Mesodermal cell (in vitro differentiated cells): ENCODE measurements around the gene ZFP36.

Source experiments
- H3K27ac ChIP-seq: 2 replicates; pipeline ENCODE4 v1.7.0; 2013; ENCODE audit warnings: mild to moderate bottlenecking, low read depth, low read length, moderate library complexity; ENCODE audit not compliant: severe bottlenecking
- H3K36me3 ChIP-seq: 2 replicates; pipeline ENCODE4 v1.7.1; 2013; ENCODE audit warnings: mild to moderate bottlenecking, low read length, moderate library complexity; ENCODE audit not compliant: control insufficient read depth, insufficient read depth
- H3K4me1 ChIP-seq: one replicate; pipeline ENCODE4 v1.7.1; 2013; ENCODE audit warnings: mild to moderate bottlenecking, low read length; ENCODE audit not compliant: insufficient read depth, control insufficient read depth, poor library complexity, severe bottlenecking
- H3K4me3 ChIP-seq: 2 replicates; pipeline ENCODE4 v1.7.0; 2013; ENCODE audit warnings: low read length, control low read depth, mild to moderate bottlenecking; ENCODE audit not compliant: insufficient read depth, poor library complexity, severe bottlenecking; ENCODE audit errors: extremely low read depth
- H3K9me3 ChIP-seq: 2 replicates; pipeline ENCODE4 v1.7.1; 2013; ENCODE audit warnings: mild to moderate bottlenecking, low read length, moderate library complexity; ENCODE audit not compliant: control insufficient read depth
- WGBS, 2 experiments: methylation state at CpG; one replicate each; pipeline ENCODE4 v1.1.5; 2013; ENCODE audit warnings: missing lambda C conversion rate in 2 of 2; ENCODE audit not compliant: insufficient coverage in 2 of 2; 5-methylcytosine and 5-hydroxymethylcytosine counted together

Gene ZFP36

GRCh38 chr19:39426170-39426569 is 19.5 kb downstream of the ZFP36 start:
- H3K36me3 ChIP-seq: peaks cover 56% of the 10 kb centered on the region
- no peaks in the 10 kb centered on the region for H3K9me3 ChIP-seq
- peak overlapping the region; percentile 16 for H3K27ac ChIP-seq
- H3K4me3 ChIP-seq: no peak overlapping the region
- peaks cover 27% of the 10 kb centered on the region for H3K4me1 ChIP-seq
- 65 to 78% methylated on average over 3 to 4 of the region's 5 CpGs for WGBS, 2 experiments

- peak overlapping the region; percentile 95 for H3K27ac ChIP-seq
- H3K9me3 ChIP-seq: no peaks in the 10 kb centered on the region
- H3K4me3 ChIP-seq: no peak overlapping the region
- 92 to 93% methylated on average over 10 to 11 of the region's 11 CpGs for WGBS, 2 experiments
- H3K36me3 ChIP-seq: peaks cover 47% of the 10 kb centered on the region
- peaks cover 29% of the 10 kb centered on the region for H3K4me1 ChIP-seq
These were observed 21.1 kb downstream of the ZFP36 start for GRCh38 chr19:39427707-39428106.

GRCh38 chr19:39428283-39429112 is 21.9 kb downstream of the ZFP36 start:
- no peaks in the 10 kb centered on the region for H3K9me3 ChIP-seq
- no peak overlapping the region for H3K4me3 ChIP-seq
- H3K36me3 ChIP-seq: peaks cover 47% of the 10 kb centered on the region
- H3K4me1 ChIP-seq: peaks cover 29% of the 10 kb centered on the region
- peak overlapping the region; percentile 95 for H3K27ac ChIP-seq
- 24 to 34% methylated on average over 15 to 23 of the region's 23 CpGs for WGBS, 2 experiments

- peak overlapping the region; percentile 87 for H3K27ac ChIP-seq
- 83 to 87% methylated on average over 15 to 21 of the region's 25 CpGs for WGBS, 2 experiments
These were observed 24.3 kb downstream of the ZFP36 start for GRCh38 chr19:39430675-39431593.

GRCh38 chr19:39432677-39433025 is 26.0 kb downstream of the ZFP36 start:
- WGBS, 2 experiments: 94 to 95% methylated on average over 7 of the region's 8 CpGs
- H3K9me3 ChIP-seq: no peaks in the 10 kb centered on the region
- H3K36me3 ChIP-seq: peaks cover 33% of the 10 kb centered on the region
- no peak overlapping the region for H3K4me3 ChIP-seq
- peaks cover 38% of the 10 kb centered on the region for H3K4me1 ChIP-seq
- H3K27ac ChIP-seq: no peak overlapping the region

More at GRCh38 chr19:39430675-39431593, 24.3 kb downstream of the ZFP36 start:
- Histone ChIP-seq H3K4me3 (no peak overlapping the region), H3K9me3 (no peaks in the 10 kb centered on the region), H3K4me1 (peaks cover 33% of the 10 kb centered on the region), H3K36me3 (peaks cover 39% of the 10 kb centered on the region)

GRCh38 chr19:39433480-39434079 is 26.9 kb downstream of the ZFP36 start:
- peak overlapping the region; percentile 49 for H3K27ac ChIP-seq
- H3K4me3 ChIP-seq: no peak overlapping the region
- peaks cover 30% of the 10 kb centered on the region for H3K4me1 ChIP-seq
- H3K9me3 ChIP-seq: no peaks in the 10 kb centered on the region
- 92 to 98% methylated on average over 6 to 7 of the region's 8 CpGs for WGBS, 2 experiments
- H3K36me3 ChIP-seq: peaks cover 33% of the 10 kb centered on the region

GRCh38 chr19:39434123-39435076 is 27.8 kb downstream of the ZFP36 start:
- Histone ChIP-seq H3K9me3 (no peaks in the 10 kb centered on the region), H3K27ac (peak overlapping the region; percentile 49), H3K36me3 (peaks cover 33% of the 10 kb centered on the region), H3K4me1 (peaks cover 24% of the 10 kb centered on the region), H3K4me3 (peak overlapping the region; percentile 100)
- 56 to 68% methylated on average over 9 to 10 of the region's 10 CpGs for WGBS, 2 experiments

- H3K27ac ChIP-seq: peak within 1 kb of the TSS; percentile 83
- no peaks in the 10 kb centered on the region for H3K9me3 ChIP-seq
- H3K4me3 ChIP-seq: peak within 1 kb of the TSS; percentile 100
- H3K36me3 ChIP-seq: peaks cover 33% of the 10 kb centered on the region
- WGBS, 2 experiments: 0% methylated on average over 53 to 56 of the region's 61 CpGs
- peaks cover 21% of the 10 kb centered on the region for H3K4me1 ChIP-seq
These were observed 29.1 kb downstream of the ZFP36 start, which contains the start of gene RPS16 for GRCh38 chr19:39435499-39436349. Gene RPS16 (minus strand): TSS chr19:39435949. CDS start chr19:39435895, 54 bp downstream.

GRCh38 chr19:39436350-39436716 is 29.7 kb downstream of the ZFP36 start:
- 8% methylated on average over 2 of the region's 2 CpGs; no CpG with 5 or more reads in 1 of the 2 experiments for WGBS, 2 experiments
- H3K36me3 ChIP-seq: peaks cover 29% of the 10 kb centered on the region
- peak overlapping the region; percentile 83 for H3K27ac ChIP-seq
- H3K4me1 ChIP-seq: peaks cover 15% of the 10 kb centered on the region
- H3K4me3 ChIP-seq: peak overlapping the region; percentile 100
- no peaks in the 10 kb centered on the region for H3K9me3 ChIP-seq
